ENCODE results near the gene KCNJ5.
A peak's percentile ranks its signal among the peaks of the same experiment; 100 is the strongest.

The KCNJ5 gene

GRCh38 chr11:128868841-128869671, 22.1 kb upstream of the KCNJ5 start:
- DNase-seq, result no peak

GRCh38 chr11:128871168-128871610, 20.0 kb upstream of the KCNJ5 start:
- DNase-seq, result no peak

GRCh38 chr11:128872094-128872493, 19.1 kb upstream of the KCNJ5 start:
- no peak for DNase-seq

GRCh38 chr11:128872594-128872993, 18.6 kb upstream of the KCNJ5 start:
- DNase-seq, result no peak

- no peak for DNase-seq
Measured at GRCh38 chr11:128874427-128874826, 16.7 kb upstream of the KCNJ5 start.

- no peak for DNase-seq
Measured at GRCh38 chr11:128876133-128876650, 15.0 kb upstream of the KCNJ5 start.

- no peak for DNase-seq
Measured at GRCh38 chr11:128877726-128878125, 13.4 kb upstream of the KCNJ5 start.

GRCh38 chr11:128878455-128878854, 12.7 kb upstream of the KCNJ5 start:
- no peak for DNase-seq

GRCh38 chr11:128879817-128880216, 11.3 kb upstream of the KCNJ5 start:
- no peak for DNase-seq

- no peak for DNase-seq
Measured at GRCh38 chr11:128881221-128881620, 9.9 kb upstream of the KCNJ5 start.

- no peak for DNase-seq
Measured at GRCh38 chr11:128882451-128882850, 8.7 kb upstream of the KCNJ5 start.

- no peak for DNase-seq
Measured at GRCh38 chr11:128884054-128884453, 7.1 kb upstream of the KCNJ5 start.

- DNase-seq, result peak in 34 of 58 donors; percentile 12 to 64 (median 29)
Measured at GRCh38 chr11:128884703-128885338, 6.3 kb upstream of the KCNJ5 start.

GRCh38 chr11:128886406-128887124, 4.6 kb upstream of the KCNJ5 start:
- DNase-seq, result no peak

GRCh38 chr11:128888034-128888985, 2.8 kb upstream of the KCNJ5 start:
- DNase-seq, result no peak

GRCh38 chr11:128889657-128890213, 1.4 kb upstream of the KCNJ5 start:
- no peak for DNase-seq

GRCh38 chr11:128890216-128890542, 977 bp upstream of the KCNJ5 start:
- no peak for DNase-seq

- DNase-seq, result no peak
Measured at GRCh38 chr11:128891913-128892398, 800 bp downstream of the KCNJ5 start.

- no peak for DNase-seq
Measured at GRCh38 chr11:128892866-128893565, 1.9 kb downstream of the KCNJ5 start.
